Activated B cell treated with CpG ODN at 0.5 μM for 24 hours (primary cell): Measurements from ENCODE around the gene PRRC2B. TPM values are rescaled to one million over a fixed set of nuclear protein-coding genes. Genes with fewer than 3 reads are reported as not detected.
A peak's percentile ranks its signal among the peaks of the same experiment; 100 is the strongest.
"Not testable (repeated sequence)": the region's sequence is repeated elsewhere in the genome, so short reads cannot be mapped to it uniquely, and the experiment has no call there.

Experiments
- ATAC-seq: fragments of 200-7000 bp; cut with Tn5 transposase; one replicate; pipeline ENCODE4 v1.10.0; 2021; ENCODE audit warnings: low read depth, mild to moderate bottlenecking, moderate library complexity
- CTCF ChIA-PET: fragments of 350-600 bp; sonication (Branson Sonifier 250); formaldehyde crosslinking; loops from one replicate; lab custom pipeline; 2021; ENCODE audit warnings: antibody characterized with exemption; lab: Charles Lee
- POLR2A ChIA-PET: fragments of 350-600 bp; sonication (Branson Sonifier 250); formaldehyde crosslinking; loops from one replicate; lab custom pipeline; 2021; ENCODE audit warnings: antibody characterized with exemption; lab: Charles Lee
- DNase-seq: peaks from one replicate; pipeline ENCODE4 v3.0.0; 2022
- H3K27ac Mint-ChIP-seq: one replicate; pipeline ENCODE4 v1.8.0; 2020; ENCODE audit warnings: mixed read lengths
- H3K27me3 Mint-ChIP-seq: one replicate; pipeline ENCODE4 v1.8.0; 2021; ENCODE audit warnings: mixed read lengths
- H3K36me3 Mint-ChIP-seq: one replicate; pipeline ENCODE4 v1.8.0; 2021; ENCODE audit warnings: low read depth, mixed read lengths
- H3K4me1 Mint-ChIP-seq: one replicate; pipeline ENCODE4 v1.8.0; 2021; ENCODE audit warnings: mixed read lengths
- H3K4me3 Mint-ChIP-seq: one replicate; pipeline ENCODE4 v1.8.0; 2020; ENCODE audit warnings: mild to moderate bottlenecking, mixed read lengths
- H3K9me3 Mint-ChIP-seq: one replicate; pipeline ENCODE4 v1.8.0; 2020; ENCODE audit warnings: mixed read lengths
- intact Hi-C: fragments of 100-400 bp; cut with micrococcal nuclease; formaldehyde crosslinking; loops from one replicate; pipeline ENCODE4 v1.15.1; 2024
- total RNA-seq: library from RNA; stranded (reverse); gene quantifications from 2 replicates; pipeline ENCODE4 v1.2.3, GENCODE V29; 2022
- TF ChIP-seq, protein P1 (sequence below): fragments of 200-600 bp; IDR thresholded peaks from one replicate; pipeline ENCODE4 v1.8.0; 2022; ENCODE audit warnings: antibody characterized with exemption, mild to moderate bottlenecking

PRRC2B gene
- total RNA-seq, 1 donor from 2014 or later: 206 TPM

DNA sequence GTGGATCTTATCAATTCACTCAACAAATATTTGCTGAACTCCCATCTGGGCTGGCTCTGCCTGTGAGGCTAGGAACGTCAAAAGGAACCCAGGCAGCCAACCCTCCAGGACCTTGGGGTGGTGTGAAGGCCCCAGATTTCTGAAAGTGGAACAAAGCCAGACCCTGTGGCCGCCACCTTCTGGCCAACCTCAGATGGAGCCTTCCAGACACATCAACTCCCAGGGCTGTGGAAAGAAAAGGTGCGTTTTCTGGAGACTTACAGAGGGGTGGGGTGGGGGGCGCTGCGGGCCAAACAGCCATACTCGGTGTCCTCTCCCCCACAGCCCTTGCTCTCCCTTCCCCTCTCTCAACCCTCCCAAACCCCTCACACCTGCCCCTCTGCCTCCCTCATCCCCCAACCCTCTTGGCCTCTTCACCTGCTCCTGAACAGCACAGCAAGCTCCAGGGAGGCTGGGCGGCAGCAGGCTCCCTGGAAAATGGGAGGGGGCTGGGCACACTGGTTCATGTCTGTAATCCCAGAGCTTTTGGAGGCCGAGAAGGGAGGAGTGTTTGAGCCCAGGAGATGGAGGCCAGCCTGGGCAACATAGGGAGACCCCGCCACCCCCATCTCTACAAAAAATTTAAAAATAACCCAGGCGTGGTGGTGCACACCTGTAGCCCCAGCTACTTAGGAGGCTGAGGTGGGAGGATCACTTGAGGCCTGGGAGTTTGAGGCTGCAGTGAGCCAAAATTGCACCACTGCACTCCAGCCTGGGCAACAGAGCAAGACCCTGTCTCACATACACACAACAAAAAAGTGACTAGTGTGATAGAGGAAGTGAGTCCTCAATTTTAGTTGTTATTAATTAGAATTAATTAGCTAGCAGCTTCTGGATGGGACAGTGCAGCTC is 45.0 kb upstream of the PRRC2B start:
- TF ChIP-seq, protein P1, sequence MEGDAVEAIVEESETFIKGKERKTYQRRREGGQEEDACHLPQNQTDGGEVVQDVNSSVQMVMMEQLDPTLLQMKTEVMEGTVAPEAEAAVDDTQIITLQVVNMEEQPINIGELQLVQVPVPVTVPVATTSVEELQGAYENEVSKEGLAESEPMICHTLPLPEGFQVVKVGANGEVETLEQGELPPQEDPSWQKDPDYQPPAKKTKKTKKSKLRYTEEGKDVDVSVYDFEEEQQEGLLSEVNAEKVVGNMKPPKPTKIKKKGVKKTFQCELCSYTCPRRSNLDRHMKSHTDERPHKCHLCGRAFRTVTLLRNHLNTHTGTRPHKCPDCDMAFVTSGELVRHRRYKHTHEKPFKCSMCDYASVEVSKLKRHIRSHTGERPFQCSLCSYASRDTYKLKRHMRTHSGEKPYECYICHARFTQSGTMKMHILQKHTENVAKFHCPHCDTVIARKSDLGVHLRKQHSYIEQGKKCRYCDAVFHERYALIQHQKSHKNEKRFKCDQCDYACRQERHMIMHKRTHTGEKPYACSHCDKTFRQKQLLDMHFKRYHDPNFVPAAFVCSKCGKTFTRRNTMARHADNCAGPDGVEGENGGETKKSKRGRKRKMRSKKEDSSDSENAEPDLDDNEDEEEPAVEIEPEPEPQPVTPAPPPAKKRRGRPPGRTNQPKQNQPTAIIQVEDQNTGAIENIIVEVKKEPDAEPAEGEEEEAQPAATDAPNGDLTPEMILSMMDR: no peak
- no peak overlapping the region for H3K4me3 Mint-ChIP-seq
- ATAC-seq: no peak
- peaks cover 6% of the 10 kb centered on the region for H3K4me1 Mint-ChIP-seq
- H3K27ac Mint-ChIP-seq: no peak overlapping the region
- H3K9me3 Mint-ChIP-seq: no peaks in the 10 kb centered on the region
- no peaks in the 10 kb centered on the region for H3K36me3 Mint-ChIP-seq
- DNase-seq: no peak
- POLR2A ChIA-PET: interaction anchor here (0.6 to 1.2 kb wide), 3 partner anchors 24 to 273 kb away, joined by 3 to 5 read pairs (median 3); no protein-coding TSS in a partner anchor
- H3K27me3 Mint-ChIP-seq: peaks cover 2% of the 10 kb centered on the region
- intact Hi-C loops: no loop called here
- CTCF ChIA-PET: interaction anchor here (0.6 to 2.3 kb wide), 19 partner anchors 9 to 401 kb away, joined by 3 to 25 read pairs (median 4); no protein-coding TSS in a partner anchor

DNA sequence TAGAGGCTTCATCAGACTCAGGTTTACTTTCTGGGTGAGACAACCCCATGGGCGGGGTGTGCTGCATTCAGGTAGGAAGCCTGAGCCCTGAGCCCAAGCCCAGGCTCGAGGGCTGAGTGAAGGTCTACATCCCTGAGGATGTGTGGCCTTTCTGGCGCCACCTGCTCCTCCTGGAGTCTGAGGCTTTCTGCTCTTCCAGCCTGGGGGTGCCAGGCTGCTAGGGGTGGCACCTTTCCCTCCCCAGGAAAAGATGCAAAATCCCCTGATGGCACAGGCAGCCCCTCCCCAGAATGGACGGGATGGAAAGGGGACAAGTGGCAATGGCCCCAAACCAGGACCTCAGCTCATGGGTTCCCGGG is 44.4 kb upstream of the PRRC2B start:
- H3K4me1 Mint-ChIP-seq: peaks cover 6% of the 10 kb centered on the region
- TF ChIP-seq, protein P1: no peak
- ATAC-seq (no peak), DNase-seq (no peak)
- ChIA-PET POLR2A (interaction anchor here (0.6 to 1.2 kb wide), 3 partner anchors 24 to 273 kb away, joined by 3 to 5 read pairs (median 3); no protein-coding TSS in a partner anchor), CTCF (interaction anchor here (0.7 to 2.3 kb wide), 17 partner anchors 9 to 400 kb away, joined by 3 to 25 read pairs (median 4); no protein-coding TSS in a partner anchor)
- H3K4me3 Mint-ChIP-seq: no peak overlapping the region
- H3K27ac Mint-ChIP-seq: no peak overlapping the region
- H3K27me3 Mint-ChIP-seq: peaks cover 2% of the 10 kb centered on the region
- no peaks in the 10 kb centered on the region for H3K36me3 Mint-ChIP-seq
- no peaks in the 10 kb centered on the region for H3K9me3 Mint-ChIP-seq
- intact Hi-C loops: no loop called here

DNA sequence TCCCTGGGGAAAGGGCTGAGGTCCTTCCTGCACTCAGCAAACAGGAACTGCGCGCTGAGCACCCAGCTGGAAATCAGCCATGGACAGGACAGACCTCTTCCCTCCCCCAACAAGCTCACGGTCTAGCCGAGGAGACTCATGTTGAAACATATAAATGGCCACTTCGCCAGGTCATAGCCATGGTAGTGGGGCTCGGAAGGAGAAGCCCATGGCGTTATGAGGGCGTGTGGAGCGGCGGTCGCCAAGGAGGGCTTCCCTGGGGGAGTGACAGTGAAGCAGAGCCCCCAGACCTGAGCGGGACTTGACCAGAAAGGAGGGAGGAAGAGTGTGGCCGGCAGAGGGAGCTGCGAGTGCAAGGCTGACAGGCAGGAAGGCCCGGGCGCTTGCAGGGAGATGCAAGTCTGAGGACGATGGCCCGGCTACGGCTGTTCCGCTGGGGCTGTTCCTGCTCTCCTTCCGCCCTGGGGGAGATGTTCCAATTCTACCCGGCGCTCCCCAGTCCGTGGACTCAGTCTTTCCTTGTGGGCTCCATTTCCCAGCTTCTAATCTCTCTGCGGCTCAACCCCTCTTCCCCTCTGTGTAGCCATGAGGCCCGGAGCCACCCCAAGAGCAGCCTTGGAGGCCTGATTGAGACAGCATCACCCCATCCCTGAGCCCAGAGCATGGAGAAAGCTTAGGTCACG is 43.9 kb upstream of the PRRC2B start:
- ChIA-PET POLR2A (interaction anchor here (0.6 to 1.5 kb wide), 6 partner anchors 23 to 395 kb away, joined by 3 to 5 read pairs (median 3); no protein-coding TSS in a partner anchor), CTCF (interaction anchor here (0.6 to 2.3 kb wide), 19 partner anchors 8 to 399 kb away, joined by 3 to 25 read pairs (median 4); no protein-coding TSS in a partner anchor)
- peak; percentile 97 for ATAC-seq
- intact Hi-C loops: loop anchor here (1.0 to 10.0 kb wide), 6 partner anchors 45 to 885 kb away; no protein-coding TSS in a partner anchor
- Mint-ChIP-seq H3K36me3 (no peaks in the 10 kb centered on the region), H3K27ac (no peak overlapping the region), H3K27me3 (peaks cover 2% of the 10 kb centered on the region), H3K4me3 (peak overlapping the region; percentile 29), H3K4me1 (peaks cover 6% of the 10 kb centered on the region), H3K9me3 (no peaks in the 10 kb centered on the region)
- TF ChIP-seq, protein P1: no peak
- DNase-seq: peak; percentile 79

DNA sequence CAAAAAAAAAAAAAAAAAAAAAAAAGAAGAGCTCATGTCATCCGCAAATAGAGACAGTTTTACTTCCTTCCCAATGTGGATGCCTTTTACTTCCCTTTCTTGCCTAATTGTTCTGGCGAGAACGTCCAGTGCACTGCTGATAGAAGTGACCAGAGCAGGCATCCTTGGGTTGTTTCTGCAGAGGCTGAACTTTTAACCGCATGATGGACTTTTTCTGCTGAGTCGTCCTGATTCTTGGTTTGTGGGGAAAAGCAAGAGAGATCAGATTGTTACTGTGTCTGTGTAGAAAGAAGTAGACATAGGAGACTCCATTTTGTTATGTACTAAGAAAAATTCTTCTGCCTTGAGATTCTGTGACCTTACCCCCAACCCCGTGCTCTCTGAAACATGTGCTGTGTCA is 37.4 kb upstream of the PRRC2B start:
- H3K36me3 Mint-ChIP-seq, H3K27me3 Mint-ChIP-seq, DNase-seq, ATAC-seq, H3K9me3 Mint-ChIP-seq, H3K27ac Mint-ChIP-seq: not testable (repeated sequence)
- peaks cover 15% of the 10 kb centered on the region for H3K4me1 Mint-ChIP-seq
- ChIA-PET POLR2A (interaction anchor here (1.4 kb wide), 1 partner anchor 17 kb away, joined by 14 read pairs; no protein-coding TSS in a partner anchor), CTCF (interaction anchor here (0.7 to 0.9 kb wide), 2 partner anchors 10 to 896 kb away, joined by 6 to 7 read pairs; no protein-coding TSS in a partner anchor)
- intact Hi-C loops: loop anchor here (10.0 kb wide), 1 partner anchor 878 kb away; no protein-coding TSS in a partner anchor
- peak overlapping the region; percentile 55 for H3K4me3 Mint-ChIP-seq

DNA sequence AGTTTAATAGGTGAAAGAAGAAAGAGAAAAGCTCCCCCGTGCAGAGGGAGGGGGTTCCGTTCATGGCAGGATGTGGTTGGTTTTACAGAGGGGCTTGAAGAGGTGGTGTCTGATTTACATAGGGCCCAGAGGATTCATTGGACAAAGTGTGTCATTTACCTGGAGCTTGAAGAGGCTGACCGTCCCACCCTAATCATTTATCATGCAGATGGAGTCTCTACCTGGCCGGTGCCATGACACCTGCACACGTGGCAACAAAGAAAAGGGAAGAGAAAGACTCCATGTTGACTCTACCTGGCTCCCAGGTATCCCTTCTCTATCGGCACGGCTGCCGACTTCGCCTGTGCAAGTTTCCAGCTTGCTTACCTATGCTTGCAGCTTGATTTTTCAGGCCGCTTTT is 35.3 kb upstream of the PRRC2B start:
- Mint-ChIP-seq H3K36me3 (no peaks in the 10 kb centered on the region), H3K4me1 (peaks cover 16% of the 10 kb centered on the region), H3K27me3 (no peaks in the 10 kb centered on the region), H3K9me3 (no peaks in the 10 kb centered on the region), H3K4me3 (no peak overlapping the region), H3K27ac (no peak overlapping the region)
- DNase-seq (no peak), ATAC-seq (no peak)
- POLR2A ChIA-PET: no interaction called here
- CTCF ChIA-PET: interaction anchor here (0.6 kb wide), 1 partner anchor 9 kb away, joined by 3 read pairs; no protein-coding TSS in a partner anchor
- TF ChIP-seq, protein P1: no peak
- intact Hi-C loops: loop anchor here (10.0 kb wide), 1 partner anchor 876 kb away; no protein-coding TSS in a partner anchor
